ENCODE measurements around the gene RDX.
"Not testable (repeated sequence)": the region's sequence is repeated elsewhere in the genome, so short reads cannot be mapped to it uniquely, and the experiment has no call there.

RDX gene

GRCh38 chr11:110200836-110201235, 95.6 kb downstream of the RDX start:
- Histone ChIP-seq H3K27ac (ENCODE audit: low read length) (no peak overlapping the region), H3K9me3 (ENCODE audit: control insufficient read depth, insufficient read depth, low read length) (no peaks in the 10 kb centered on the region), H3K4me1 (ENCODE audit: control insufficient read depth, insufficient read depth, low read length) (peaks cover 2% of the 10 kb centered on the region; the same call in 1 of the 2 replicates), H3K4me3 (ENCODE audit: low read length) (no peak overlapping the region), H3K27me3 (ENCODE audit: control insufficient read depth, insufficient read depth, low read length) (no peaks in the 10 kb centered on the region), H3K36me3 (ENCODE audit: control insufficient read depth, insufficient read depth, low read length) (no peaks in the 10 kb centered on the region)
- WGBS (ENCODE audit: insufficient coverage, insufficient read length): no CpG with 5 or more reads among the region's 10 CpGs
- no peak for DNase-seq (ENCODE audit: low read depth, low spot score)

- no peaks in the 10 kb centered on the region for H3K27me3 ChIP-seq (ENCODE audit: control insufficient read depth, insufficient read depth, low read length)
- no peaks in the 10 kb centered on the region for H3K9me3 ChIP-seq (ENCODE audit: control insufficient read depth, insufficient read depth, low read length)
- WGBS (ENCODE audit: insufficient coverage, insufficient read length): no CpG with 5 or more reads among the region's 6 CpGs
- peaks cover 2% of the 10 kb centered on the region; the same call in 1 of the 2 replicates for H3K4me1 ChIP-seq (ENCODE audit: control insufficient read depth, insufficient read depth, low read length)
- no peak for DNase-seq (ENCODE audit: low read depth, low spot score)
- no peaks in the 10 kb centered on the region for H3K36me3 ChIP-seq (ENCODE audit: control insufficient read depth, insufficient read depth, low read length)
- no peak overlapping the region for H3K4me3 ChIP-seq (ENCODE audit: low read length)
- H3K27ac ChIP-seq (ENCODE audit: low read length): no peak overlapping the region
Measured at GRCh38 chr11:110200241-110200640, 96.2 kb downstream of the RDX start.

GRCh38 chr11:110199184-110199981, 97.0 kb downstream of the RDX start:
- Histone ChIP-seq H3K27me3 (ENCODE audit: control insufficient read depth, insufficient read depth, low read length) (no peaks in the 10 kb centered on the region), H3K4me1 (ENCODE audit: control insufficient read depth, insufficient read depth, low read length) (peaks cover 2% of the 10 kb centered on the region; the same call in 1 of the 2 replicates), H3K36me3 (ENCODE audit: control insufficient read depth, insufficient read depth, low read length) (no peaks in the 10 kb centered on the region), H3K9me3 (ENCODE audit: control insufficient read depth, insufficient read depth, low read length) (no peaks in the 10 kb centered on the region), H3K27ac (ENCODE audit: low read length) (no peak overlapping the region), H3K4me3 (ENCODE audit: low read length) (no peak overlapping the region)
- WGBS (ENCODE audit: insufficient coverage, insufficient read length): no CpG with 5 or more reads among the region's 4 CpGs
- DNase-seq (ENCODE audit: low read depth, low spot score): no peak

- no peak for DNase-seq (ENCODE audit: low read depth, low spot score)
- H3K4me3 ChIP-seq (ENCODE audit: low read length): no peak overlapping the region
- no peak overlapping the region for H3K27ac ChIP-seq (ENCODE audit: low read length)
- peaks cover 2% of the 10 kb centered on the region; the same call in 1 of the 2 replicates for H3K4me1 ChIP-seq (ENCODE audit: control insufficient read depth, insufficient read depth, low read length)
- no peaks in the 10 kb centered on the region for H3K9me3 ChIP-seq (ENCODE audit: control insufficient read depth, insufficient read depth, low read length)
- H3K36me3 ChIP-seq (ENCODE audit: control insufficient read depth, insufficient read depth, low read length): no peaks in the 10 kb centered on the region
- no peaks in the 10 kb centered on the region for H3K27me3 ChIP-seq (ENCODE audit: control insufficient read depth, insufficient read depth, low read length)
- no CpG with 5 or more reads among the region's 9 CpGs for WGBS (ENCODE audit: insufficient coverage, insufficient read length)
Measured at GRCh38 chr11:110198031-110198729, 98.2 kb downstream of the RDX start.

- no CpG with 5 or more reads among the region's 9 CpGs for WGBS (ENCODE audit: insufficient coverage, insufficient read length)
- Histone ChIP-seq H3K4me1 (ENCODE audit: control insufficient read depth, insufficient read depth, low read length) (peaks cover 2% of the 10 kb centered on the region; the same call in 1 of the 2 replicates), H3K27ac (ENCODE audit: low read length) (no peak overlapping the region), H3K36me3 (ENCODE audit: control insufficient read depth, insufficient read depth, low read length) (no peaks in the 10 kb centered on the region), H3K4me3 (ENCODE audit: low read length) (no peak overlapping the region), H3K27me3 (ENCODE audit: control insufficient read depth, insufficient read depth, low read length) (no peaks in the 10 kb centered on the region), H3K9me3 (ENCODE audit: control insufficient read depth, insufficient read depth, low read length) (no peaks in the 10 kb centered on the region)
- no peak for DNase-seq (ENCODE audit: low read depth, low spot score)
Measured at GRCh38 chr11:110196884-110197420, 99.5 kb downstream of the RDX start.

- Histone ChIP-seq H3K27ac (ENCODE audit: low read length) (no peak overlapping the region), H3K4me1 (ENCODE audit: control insufficient read depth, insufficient read depth, low read length) (peaks cover 2% of the 10 kb centered on the region; the same call in 1 of the 2 replicates), H3K9me3 (ENCODE audit: control insufficient read depth, insufficient read depth, low read length) (no peaks in the 10 kb centered on the region), H3K36me3 (ENCODE audit: control insufficient read depth, insufficient read depth, low read length) (no peaks in the 10 kb centered on the region), H3K4me3 (ENCODE audit: low read length) (no peak overlapping the region), H3K27me3 (ENCODE audit: control insufficient read depth, insufficient read depth, low read length) (no peaks in the 10 kb centered on the region)
- WGBS (ENCODE audit: insufficient coverage, insufficient read length): no CpG with 5 or more reads among the region's 5 CpGs
- DNase-seq (ENCODE audit: low read depth, low spot score): no peak
Measured at GRCh38 chr11:110196241-110196754, 100.1 kb downstream of the RDX start.

GRCh38 chr11:110194211-110194766, 102.1 kb downstream of the RDX start:
- H3K36me3 ChIP-seq (ENCODE audit: control insufficient read depth, insufficient read depth, low read length); H3K27me3 ChIP-seq (ENCODE audit: control insufficient read depth, insufficient read depth, low read length); DNase-seq (ENCODE audit: low read depth, low spot score); H3K4me1 ChIP-seq (ENCODE audit: control insufficient read depth, insufficient read depth, low read length); H3K9me3 ChIP-seq (ENCODE audit: control insufficient read depth, insufficient read depth, low read length); H3K27ac ChIP-seq (ENCODE audit: low read length); H3K4me3 ChIP-seq (ENCODE audit: low read length): not testable (repeated sequence)
- no CpG with 5 or more reads among the region's 10 CpGs for WGBS (ENCODE audit: insufficient coverage, insufficient read length)

GRCh38 chr11:110192604-110193282, 103.7 kb downstream of the RDX start:
- H3K9me3 ChIP-seq (ENCODE audit: control insufficient read depth, insufficient read depth, low read length); H3K36me3 ChIP-seq (ENCODE audit: control insufficient read depth, insufficient read depth, low read length); H3K27me3 ChIP-seq (ENCODE audit: control insufficient read depth, insufficient read depth, low read length); H3K27ac ChIP-seq (ENCODE audit: low read length); H3K4me1 ChIP-seq (ENCODE audit: control insufficient read depth, insufficient read depth, low read length); DNase-seq (ENCODE audit: low read depth, low spot score); H3K4me3 ChIP-seq (ENCODE audit: low read length): not testable (repeated sequence)
- WGBS (ENCODE audit: insufficient coverage, insufficient read length): no CpG with 5 or more reads among the region's 4 CpGs

- Histone ChIP-seq H3K4me3 (ENCODE audit: low read length) (no peak overlapping the region), H3K27me3 (ENCODE audit: control insufficient read depth, insufficient read depth, low read length) (no peaks in the 10 kb centered on the region), H3K27ac (ENCODE audit: low read length) (no peak overlapping the region), H3K4me1 (ENCODE audit: control insufficient read depth, insufficient read depth, low read length) (no peaks in the 10 kb centered on the region; the same call in 1 of the 2 replicates), H3K36me3 (ENCODE audit: control insufficient read depth, insufficient read depth, low read length) (no peaks in the 10 kb centered on the region), H3K9me3 (ENCODE audit: control insufficient read depth, insufficient read depth, low read length) (no peaks in the 10 kb centered on the region)
- WGBS (ENCODE audit: insufficient coverage, insufficient read length): no CpG with 5 or more reads among the region's 1 CpG
- no peak for DNase-seq (ENCODE audit: low read depth, low spot score)
Measured at GRCh38 chr11:110190885-110191284, 105.5 kb downstream of the RDX start.

GRCh38 chr11:110187731-110188130, 108.7 kb downstream of the RDX start:
- Histone ChIP-seq H3K27me3 (ENCODE audit: control insufficient read depth, insufficient read depth, low read length) (no peaks in the 10 kb centered on the region), H3K36me3 (ENCODE audit: control insufficient read depth, insufficient read depth, low read length) (no peaks in the 10 kb centered on the region), H3K4me1 (ENCODE audit: control insufficient read depth, insufficient read depth, low read length) (no peaks in the 10 kb centered on the region; the same call in 1 of the 2 replicates), H3K4me3 (ENCODE audit: low read length) (no peak overlapping the region), H3K27ac (ENCODE audit: low read length) (no peak overlapping the region), H3K9me3 (ENCODE audit: control insufficient read depth, insufficient read depth, low read length) (no peaks in the 10 kb centered on the region)
- WGBS (ENCODE audit: insufficient coverage, insufficient read length): no CpG with 5 or more reads among the region's 6 CpGs
- DNase-seq (ENCODE audit: low read depth, low spot score): no peak

Measured in iPS DF 6.9 (cell line).